ENCODE results near the gene CERS1.

The CERS1 gene, protein sequence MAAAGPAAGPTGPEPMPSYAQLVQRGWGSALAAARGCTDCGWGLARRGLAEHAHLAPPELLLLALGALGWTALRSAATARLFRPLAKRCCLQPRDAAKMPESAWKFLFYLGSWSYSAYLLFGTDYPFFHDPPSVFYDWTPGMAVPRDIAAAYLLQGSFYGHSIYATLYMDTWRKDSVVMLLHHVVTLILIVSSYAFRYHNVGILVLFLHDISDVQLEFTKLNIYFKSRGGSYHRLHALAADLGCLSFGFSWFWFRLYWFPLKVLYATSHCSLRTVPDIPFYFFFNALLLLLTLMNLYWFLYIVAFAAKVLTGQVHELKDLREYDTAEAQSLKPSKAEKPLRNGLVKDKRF

GRCh38 chr19:18895824-18896341, at the start of gene CERS1:
CERS1 (minus strand) TSS chr19:18896158; CDS start chr19:18896072, 86 bp downstream.
- ChIA-PET CTCF (interaction anchor here (0.5 to 0.6 kb wide), 2 partner anchors 105 to 301 kb away, joined by 3 read pairs; no protein-coding TSS in a partner anchor), POLR2A (ENCODE audit: low non-redundant PET) (interaction anchor here (0.6 kb wide), 1 partner anchor 22 kb away, joined by 3 read pairs; no protein-coding TSS in a partner anchor)
- H3K27ac ChIP-seq: no peak within 1 kb of the TSS
- no peak for DNase-seq (ENCODE audit: low spot score)
- no peak for TF ChIP-seq CTCF (conservative IDR thresholded peaks at IDR 0.05; ENCODE audit: low read depth)

- no peak for TF ChIP-seq CTCF (conservative IDR thresholded peaks at IDR 0.05; ENCODE audit: low read depth)
- ChIA-PET CTCF (no interaction called here), POLR2A (ENCODE audit: low non-redundant PET) (no interaction called here)
- no peak overlapping the region; the same call in 1 of the 2 replicates for H3K27ac ChIP-seq
- no peak for DNase-seq (ENCODE audit: low spot score)
Observed at GRCh38 chr19:18945297-18945696, 49.3 kb upstream of the CERS1 start.

GRCh38 chr19:18943465-18943864, 47.5 kb upstream of the CERS1 start:
- no peak for DNase-seq (ENCODE audit: low spot score)
- TF ChIP-seq CTCF (conservative IDR thresholded peaks at IDR 0.05; ENCODE audit: low read depth): no peak
- H3K27ac ChIP-seq: peak overlapping the region; percentile 89
- ChIA-PET CTCF (no interaction called here), POLR2A (ENCODE audit: low non-redundant PET) (no interaction called here)

GRCh38 chr19:18942692-18943091, 46.7 kb upstream of the CERS1 start:
- POLR2A ChIA-PET (ENCODE audit: low non-redundant PET): no interaction called here
- H3K27ac ChIP-seq: peak overlapping the region; percentile 89
- no peak for DNase-seq (ENCODE audit: low spot score)
- no peak for TF ChIP-seq CTCF (conservative IDR thresholded peaks at IDR 0.05; ENCODE audit: low read depth)
- CTCF ChIA-PET: interaction anchor here (0.6 kb wide), 1 partner anchor 44 kb away, joined by 3 read pairs; no protein-coding TSS in a partner anchor

GRCh38 chr19:18941628-18942354, 45.8 kb upstream of the CERS1 start:
- POLR2A ChIA-PET (ENCODE audit: low non-redundant PET): no interaction called here
- TF ChIP-seq CTCF (conservative IDR thresholded peaks at IDR 0.05; ENCODE audit: low read depth): no peak
- CTCF ChIA-PET: interaction anchor here (0.6 kb wide), 1 partner anchor 45 kb away, joined by 3 read pairs; no protein-coding TSS in a partner anchor
- no peak for DNase-seq (ENCODE audit: low spot score)
- H3K27ac ChIP-seq: peak overlapping the region; percentile 89
